SKM-1 treated with dmso at 0.1 percent for 144 hours (cell line): ENCODE results near the gene SIN3B.

Experiments
- DNase-seq: peaks from one replicate; lab custom pipeline; 2025; ENCODE audit not compliant: unreplicated experiment; lab: John Stamatoyannopoulos, UW

The SIN3B gene

DNA sequence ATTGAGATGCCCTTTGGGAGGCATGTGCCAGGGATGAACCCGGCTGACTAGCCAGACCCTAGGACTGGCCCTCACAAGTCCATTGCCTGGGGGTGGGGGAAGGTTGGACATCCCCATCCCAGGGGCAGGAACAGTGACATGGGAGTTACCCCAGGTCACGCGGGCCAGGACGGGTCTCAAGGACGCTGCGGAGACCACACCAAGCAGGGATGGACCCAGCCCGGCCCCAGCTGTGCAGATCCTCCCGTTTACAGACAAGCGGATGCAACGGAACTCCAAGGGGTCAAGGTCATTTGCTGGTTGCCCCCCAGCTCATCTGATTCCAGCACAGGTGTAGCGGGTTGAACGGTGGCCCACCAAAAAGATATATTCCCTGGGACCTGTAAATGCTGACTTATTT is 79.6 kb downstream of the SIN3B start:
- no peak for DNase-seq

- no peak for DNase-seq
Measured at GRCh38 chr19:16911046-16911445, 81.8 kb downstream of the SIN3B start.

GRCh38 chr19:16912780-16913179 is 83.6 kb downstream of the SIN3B start:
- no peak for DNase-seq

DNA sequence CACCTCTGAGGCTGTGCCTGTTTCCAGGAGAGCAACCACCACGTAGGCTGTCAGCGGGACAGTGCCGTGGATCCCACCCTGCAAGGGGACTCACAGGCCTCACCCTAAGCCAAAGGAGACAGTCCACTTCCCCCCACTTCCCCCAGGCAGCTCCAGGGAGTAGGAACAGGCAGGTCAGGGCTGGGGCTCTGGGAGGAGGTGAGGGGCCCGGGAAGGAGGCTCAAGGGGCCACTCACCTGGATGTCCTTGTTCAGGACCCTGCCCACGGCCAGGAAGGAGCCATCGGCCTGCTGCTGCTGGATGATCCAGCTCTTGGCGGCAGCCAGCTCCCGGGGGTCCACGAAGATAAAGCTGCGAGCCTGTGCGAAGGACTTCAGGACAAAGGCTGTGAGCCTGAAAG is 85.2 kb downstream of the SIN3B start:
- DNase-seq, result no peak

DNA sequence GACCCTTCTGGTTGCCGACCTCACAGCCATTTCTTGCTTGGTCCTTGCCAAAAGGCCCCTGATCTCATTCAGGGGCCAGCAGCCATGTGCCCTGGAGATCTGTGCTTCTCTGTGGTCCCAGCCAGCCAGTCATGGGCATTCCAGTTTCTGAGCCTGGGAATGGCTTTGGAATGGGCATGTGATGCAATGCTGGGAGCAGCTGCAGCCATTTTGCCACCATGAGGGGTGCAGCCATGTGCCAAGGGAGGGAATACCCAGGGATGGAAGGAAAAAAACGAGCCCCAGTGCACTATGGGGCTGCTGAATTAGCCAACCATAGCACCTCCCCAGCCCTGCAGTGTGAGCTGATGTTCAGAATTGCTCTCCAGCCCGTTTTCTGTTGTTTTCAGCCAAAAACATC is 85.9 kb downstream of the SIN3B start:
- DNase-seq, result no peak

DNA sequence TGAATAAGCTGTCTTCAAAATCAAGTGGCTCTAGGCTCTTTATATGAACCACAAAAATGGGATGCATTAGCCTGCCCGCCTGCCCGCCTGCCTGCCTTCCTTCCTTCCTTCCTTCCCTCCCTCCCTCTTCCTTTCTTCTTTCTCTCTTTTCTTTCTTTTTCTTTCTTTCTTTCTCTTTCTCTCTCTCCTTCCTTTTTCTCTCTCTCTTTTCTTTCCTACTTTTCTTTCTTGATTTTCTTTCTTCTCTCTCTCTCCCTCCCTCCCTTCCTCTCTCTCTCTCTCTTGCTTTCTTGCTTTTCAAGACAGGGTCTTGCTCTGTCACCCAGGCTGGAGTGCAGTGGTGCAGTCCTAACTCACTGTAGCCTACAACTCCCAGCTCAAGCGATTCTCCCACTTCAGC is 86.5 kb downstream of the SIN3B start:
- DNase-seq, result no peak

- no peak for DNase-seq
Measured at GRCh38 chr19:16917401-16917800, 88.2 kb downstream of the SIN3B start.

DNA sequence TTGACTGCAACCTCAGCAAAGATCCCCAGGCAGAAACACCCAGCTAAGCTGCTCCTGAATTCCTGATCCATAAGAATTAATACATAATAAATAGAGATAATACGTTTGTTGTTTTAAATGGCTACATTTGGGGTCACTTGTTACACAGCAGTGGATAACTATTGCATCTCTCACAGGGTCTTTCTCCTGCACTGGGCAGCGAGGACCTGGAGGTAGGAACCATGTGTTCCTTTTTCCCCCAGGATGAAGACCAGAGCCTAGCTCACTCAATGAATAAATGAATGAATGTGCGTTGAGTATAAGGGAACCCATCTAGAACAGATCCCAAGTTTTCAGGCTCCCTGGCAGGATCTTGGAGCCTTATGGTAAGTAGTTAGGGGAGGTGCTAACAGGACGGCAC is 90.3 kb downstream of the SIN3B start:
- DNase-seq, result no peak

DNA sequence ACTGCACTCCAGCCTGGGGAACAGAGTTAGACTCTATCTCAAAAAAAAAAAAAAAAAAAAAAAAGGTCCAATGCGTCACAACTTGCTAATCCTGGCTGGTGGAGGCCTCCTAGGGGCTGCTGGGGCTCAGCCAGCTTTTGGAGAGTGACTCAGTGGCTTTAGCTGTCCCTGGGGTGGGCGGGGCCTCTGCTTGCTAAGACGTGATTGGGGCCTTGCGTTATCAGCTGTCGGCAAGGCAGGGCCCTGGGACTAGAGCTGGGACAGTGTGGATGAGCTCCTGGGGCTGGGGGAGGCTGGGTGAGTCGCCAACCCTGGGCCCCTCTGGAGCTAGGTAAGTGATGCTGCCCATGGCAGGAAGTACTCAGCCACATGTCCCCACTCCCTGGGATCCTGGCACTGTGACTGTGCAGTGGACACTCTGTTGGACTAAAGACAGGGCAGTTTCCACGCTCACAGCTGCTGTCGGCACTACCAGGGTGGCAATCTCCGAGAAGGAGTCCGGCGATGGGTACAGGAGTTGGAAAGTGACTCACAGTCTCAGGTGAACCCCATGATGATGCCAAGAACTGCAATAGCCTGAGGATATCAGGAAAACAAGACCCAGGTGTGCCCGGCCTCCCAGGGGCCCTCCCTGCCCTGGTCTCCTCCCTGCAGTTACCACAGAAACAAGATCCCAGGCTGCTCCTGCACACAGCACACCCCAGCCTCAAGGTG is 91.8 kb downstream of the SIN3B start:
- no peak for DNase-seq

- DNase-seq, result no peak
Measured at GRCh38 chr19:16921766-16922591, 92.8 kb downstream of the SIN3B start.

DNA sequence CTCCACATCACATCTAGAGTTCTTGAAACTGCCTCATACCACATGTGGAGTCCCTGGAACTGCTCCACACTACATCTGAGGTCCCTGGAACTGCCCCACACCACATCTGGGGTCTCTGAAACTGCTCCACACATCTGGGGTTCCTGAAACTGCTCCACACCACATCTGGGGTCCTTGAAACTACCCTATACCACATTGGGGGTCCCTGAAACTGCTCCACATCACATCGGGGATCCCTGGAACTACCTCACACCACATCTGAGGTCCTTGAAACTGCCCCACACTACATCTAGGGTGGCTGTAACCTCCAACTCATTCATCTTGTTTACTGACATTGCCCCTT is 93.4 kb downstream of the SIN3B start:
- no peak for DNase-seq

DNA sequence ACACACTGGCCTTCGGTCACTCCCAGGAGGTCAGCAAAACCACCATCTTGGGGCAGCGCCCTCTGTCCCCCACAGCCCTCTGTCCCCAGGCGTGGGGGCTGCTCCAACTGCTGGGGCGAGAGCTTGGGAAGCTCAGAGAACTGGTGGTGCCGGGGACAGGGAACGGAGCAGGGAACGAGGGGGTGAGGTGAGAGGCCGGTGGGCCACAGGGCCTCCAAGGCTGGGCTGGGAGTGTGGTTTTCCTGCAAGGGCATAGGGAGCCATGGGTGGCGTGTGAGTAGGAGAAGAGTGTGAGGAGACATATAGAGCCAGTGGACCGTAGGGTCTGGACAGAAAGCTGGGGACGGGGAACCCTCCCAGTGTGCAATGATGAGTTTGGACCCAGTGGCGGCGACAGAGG is 93.8 kb downstream of the SIN3B start:
- no peak for DNase-seq

DNA sequence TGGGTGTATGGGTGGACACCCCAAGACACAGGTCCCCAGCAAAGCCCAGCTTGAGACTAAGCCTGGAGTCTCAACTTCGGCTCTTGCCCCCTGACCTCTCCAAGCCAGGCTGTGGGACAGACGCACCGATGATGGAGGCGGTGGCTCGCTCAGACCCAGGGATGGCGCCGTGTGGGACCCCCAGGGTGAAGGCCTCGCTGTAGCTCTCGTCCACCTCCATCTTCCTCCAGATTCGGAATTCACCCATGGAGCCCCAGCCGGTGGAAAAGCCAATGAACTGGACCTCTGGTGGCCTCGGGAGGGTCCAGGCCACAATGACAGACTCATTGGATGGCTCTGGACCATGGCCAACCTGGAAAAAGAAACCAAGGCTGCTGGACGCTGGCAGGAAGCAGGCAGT is 98.7 kb downstream of the SIN3B start:
- no peak for DNase-seq

DNA sequence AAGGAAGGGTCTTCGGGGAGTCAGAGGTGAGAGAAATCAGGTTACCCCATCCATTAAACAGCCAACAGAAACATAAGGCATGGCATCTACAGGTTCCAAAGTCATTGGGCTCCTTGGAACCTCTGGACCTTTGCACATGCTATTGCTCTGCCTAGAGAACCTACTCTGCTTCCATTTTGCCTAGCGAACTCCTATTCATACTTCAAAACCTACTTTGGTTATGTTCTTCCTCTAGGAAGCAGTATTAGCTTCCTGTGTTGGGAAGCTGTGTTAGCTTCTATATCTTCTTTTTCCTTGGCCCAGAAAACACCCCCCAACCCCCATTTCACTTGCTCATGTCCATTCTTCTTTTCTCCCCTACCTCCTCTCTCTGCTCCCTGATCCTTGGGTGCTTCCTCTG is 99.2 kb downstream of the SIN3B start:
- DNase-seq, result no peak

DNA sequence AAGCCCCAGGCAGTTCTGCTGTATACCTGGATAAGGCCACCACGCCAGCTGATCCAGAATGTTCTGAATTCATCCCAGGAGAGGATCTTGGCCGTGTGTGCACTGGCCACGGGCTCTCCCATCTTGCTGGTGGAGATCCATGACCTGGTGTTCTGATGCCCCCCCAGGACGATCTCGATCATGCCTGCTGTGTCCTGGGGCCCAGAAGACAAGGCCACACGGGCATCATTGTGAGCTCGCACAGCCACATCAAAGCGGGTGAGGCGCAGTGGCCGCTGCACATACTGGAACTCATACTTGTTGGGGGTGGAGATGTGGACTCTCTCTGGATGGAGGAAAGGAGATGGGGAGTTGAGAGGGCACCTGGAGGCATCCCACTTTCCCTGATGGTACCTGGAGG is 99.7 kb downstream of the SIN3B start:
- DNase-seq, result no peak
